Activated CD8-positive, alpha-beta memory T cell treated with anti-CD3 and anti-CD28 coated beads, Interleukin-2, amount 50 U/mL, for 24 hours (primary cell): ENCODE results near the gene ALK.

ENCODE experiments used
- DNase-seq: peaks from one replicate; pipeline ENCODE4 v3.0.0-alpha.2; 2020; ENCODE audit errors: extremely low read depth

The ALK gene

DNA sequence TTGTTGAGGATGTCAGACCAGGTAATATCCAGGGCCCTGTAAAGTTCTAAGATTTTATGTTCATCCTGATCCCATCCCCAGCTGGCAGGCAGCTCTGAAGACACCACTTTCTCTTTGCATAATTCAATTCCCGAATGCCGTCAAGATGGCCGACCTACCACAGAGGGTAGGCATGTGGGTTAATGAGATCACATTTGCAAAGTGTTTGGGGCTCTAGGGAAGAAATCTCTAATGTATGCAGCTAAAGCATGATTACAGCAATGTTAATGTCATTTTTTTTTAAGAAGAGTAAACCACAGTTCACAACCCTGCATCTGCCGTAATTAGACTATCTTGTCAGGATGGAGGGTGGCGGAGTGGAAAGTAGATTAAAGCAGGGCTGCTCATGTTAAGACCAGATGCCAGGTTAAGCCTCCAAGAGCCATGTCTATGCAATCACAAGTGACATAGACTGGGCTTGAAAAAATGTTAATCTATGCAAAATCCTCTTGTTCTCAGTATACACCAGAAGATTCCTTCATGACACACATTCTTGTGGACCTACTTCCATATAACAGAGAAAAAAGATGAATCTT, 131.4 kb downstream of the ALK start:
- no peak for DNase-seq

DNA sequence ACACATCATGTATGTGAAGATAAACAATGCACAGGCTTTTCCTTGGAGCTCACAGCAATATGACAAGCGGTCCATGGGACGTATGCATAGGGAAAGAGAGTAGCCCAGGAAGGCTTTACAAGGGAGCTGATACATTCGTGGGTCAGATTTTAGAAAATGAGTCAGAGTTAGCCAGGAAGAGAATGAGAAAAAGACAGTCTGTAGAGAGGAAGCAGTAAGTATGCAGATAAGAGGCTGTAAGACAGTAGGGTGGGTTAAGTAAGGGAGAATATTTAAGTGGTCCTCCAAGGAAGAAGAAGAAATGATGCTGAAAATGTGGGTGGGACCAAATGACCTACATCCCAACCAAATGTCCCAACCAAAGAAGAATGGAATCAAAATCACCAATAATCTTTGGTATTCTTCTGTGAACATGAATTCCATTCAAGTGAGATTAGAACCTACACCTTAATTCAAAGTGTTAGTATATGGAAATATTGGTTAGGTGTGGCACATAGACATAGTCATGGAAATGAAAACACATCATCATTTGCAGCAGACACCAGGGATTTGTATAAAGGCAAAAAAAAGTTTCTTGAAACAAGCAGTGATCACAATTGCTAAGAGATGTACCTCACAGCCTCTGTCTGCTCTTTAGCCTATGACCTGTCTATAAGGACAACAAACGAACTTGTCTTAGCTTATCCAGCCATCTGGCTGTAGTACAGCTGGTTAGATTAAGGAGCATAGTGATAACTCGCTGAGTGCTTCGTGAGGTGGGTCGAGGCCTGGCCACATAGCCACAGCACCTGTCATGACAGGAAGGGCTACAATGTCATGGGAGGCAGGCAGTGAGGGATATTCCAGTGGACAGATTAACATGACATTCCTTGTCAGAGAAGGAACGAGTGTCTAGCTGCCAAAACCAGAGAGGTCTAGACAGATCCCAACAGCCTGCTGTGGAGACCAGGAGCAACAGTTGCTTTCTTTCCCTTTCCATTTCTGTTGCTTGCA, 133.6 kb downstream of the ALK start:
- DNase-seq: no peak

DNA sequence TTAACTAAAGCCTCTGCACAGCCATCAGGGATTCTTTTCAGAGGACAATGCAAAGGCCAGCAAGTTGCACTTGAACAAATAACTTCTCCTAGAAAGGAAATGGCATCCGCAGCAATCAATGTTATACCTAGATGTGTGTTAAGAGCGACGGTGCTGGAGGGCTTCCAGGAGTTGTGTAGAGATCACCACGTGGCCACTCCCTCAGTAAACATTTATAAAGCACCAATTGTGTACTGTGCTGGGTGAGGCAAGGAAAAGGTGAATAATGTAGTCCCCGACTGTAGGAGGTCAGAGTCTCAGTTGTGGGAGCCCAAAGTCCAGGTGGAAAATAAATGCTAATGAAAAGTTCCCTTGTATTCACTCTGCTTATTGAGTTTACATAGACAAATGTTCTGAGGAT, 135.0 kb downstream of the ALK start:
- DNase-seq: no peak

DNA sequence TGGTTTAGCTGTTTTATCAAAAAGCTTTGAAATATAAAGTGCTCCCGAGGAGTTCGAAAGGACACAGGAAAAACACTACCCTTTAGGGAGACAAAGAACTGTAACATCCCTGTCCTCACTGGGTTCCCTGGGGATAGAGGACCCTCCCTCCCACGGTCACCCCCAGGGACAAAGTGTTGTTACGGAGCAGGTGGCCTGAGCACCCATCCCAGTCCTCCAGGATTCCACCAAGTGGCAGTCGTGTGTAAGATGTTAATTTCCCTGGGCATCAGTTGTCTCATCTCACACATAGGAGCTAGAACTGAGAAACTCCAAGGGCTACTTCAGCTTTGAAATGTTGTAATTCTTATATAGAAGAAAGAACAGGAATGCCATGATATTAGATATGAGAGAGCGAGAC, 137.7 kb downstream of the ALK start:
- no peak for DNase-seq

DNA sequence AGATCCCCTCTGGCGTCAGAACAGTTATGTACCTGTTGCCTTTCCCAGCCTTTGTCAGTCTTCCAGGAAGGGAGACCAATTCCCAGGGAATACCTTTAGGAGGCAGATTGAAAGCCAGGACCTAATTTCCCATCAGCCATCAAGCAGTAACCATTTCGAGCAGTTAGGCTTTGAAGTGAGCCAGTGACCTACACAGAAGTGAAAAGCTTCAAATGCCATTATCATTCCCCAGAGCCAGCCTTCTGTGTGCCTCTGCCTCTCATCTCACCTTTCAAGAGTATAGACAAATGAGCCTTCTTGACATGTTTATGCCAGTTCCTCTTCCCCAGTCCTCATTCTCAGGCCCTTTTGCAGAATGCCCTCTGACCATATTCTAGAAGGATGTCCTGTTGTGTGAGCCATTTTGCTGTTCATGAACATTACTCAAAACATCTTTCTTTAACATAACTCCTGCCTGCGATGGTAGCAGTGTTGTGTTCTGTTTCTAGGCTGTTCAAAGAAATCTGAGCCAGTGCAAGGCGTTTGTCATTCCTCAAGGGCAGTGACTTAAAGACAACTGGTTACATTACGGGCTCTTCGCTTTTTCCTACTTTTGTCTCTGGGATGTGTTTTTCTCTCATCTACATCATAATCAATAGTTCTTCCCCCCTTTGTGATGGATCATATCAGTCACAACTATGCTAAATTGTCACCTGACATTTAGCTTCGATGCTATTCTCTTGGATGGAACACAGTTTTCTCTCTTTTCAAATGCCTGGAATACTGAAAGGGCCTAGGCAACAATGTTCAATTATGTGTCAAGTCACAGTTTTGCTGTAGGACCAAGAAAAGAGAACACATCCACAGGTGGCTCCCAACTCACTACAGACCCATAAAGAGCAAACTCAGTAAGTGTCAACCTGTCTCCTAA, 138.6 kb downstream of the ALK start:
- no peak for DNase-seq

DNA sequence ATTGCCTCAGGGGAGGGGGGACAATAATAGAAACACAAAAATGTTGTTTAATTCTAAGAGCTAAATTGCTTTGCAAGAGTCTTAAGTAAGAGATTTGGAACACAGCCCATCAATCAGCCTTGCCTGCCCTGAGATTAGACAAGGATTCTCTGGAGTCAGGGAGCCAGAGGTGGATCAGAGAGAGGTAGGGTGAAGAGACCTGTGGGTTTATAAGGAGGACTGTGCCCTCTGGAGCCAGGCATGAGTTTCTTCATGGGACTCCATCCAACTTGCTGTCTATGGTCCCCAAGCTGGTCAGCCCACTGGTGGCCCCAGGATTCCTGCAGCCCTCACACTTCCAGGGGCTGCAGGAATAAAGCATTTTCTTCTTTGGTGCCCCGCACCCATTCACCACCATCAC, 139.3 kb downstream of the ALK start:
- DNase-seq: no peak

DNA sequence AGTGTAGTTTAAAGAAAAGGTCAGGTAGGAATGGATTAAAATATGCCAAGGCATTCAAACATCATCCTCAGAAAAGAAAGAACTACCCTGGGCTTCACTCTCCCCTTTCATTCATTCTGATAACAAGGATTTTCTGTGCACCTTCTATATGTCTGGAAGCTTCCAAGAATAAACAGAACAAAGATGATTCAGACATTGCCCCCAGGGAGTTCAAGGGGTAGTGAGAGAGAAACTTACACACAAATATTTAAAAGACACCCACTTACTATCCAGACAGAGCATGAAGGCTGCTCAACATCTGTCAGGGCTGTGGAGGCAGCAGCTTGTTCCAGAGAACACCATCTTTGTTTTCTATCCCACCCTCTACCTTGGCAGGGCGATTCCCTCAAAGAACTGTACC, 140.5 kb downstream of the ALK start:
- no peak for DNase-seq

DNA sequence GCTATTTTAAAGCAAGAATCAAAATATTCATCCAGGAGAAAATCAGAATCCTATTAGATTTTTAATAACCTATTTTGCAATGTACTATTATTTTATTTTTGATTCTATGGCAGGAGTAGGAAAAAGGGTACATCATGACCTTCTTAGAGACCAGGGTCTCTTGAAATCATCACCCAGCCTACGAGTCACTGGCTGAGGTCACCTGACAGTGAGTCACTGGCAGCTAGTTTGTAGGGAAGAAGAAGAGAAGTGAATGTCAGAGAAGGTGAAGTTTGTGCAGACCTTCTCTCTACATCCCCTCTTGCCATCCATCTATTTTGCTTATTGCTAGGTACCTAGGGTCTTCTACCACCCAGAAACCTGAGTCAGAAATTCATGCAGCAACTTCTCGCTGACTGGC, 144.2 kb downstream of the ALK start:
- DNase-seq: no peak

DNA sequence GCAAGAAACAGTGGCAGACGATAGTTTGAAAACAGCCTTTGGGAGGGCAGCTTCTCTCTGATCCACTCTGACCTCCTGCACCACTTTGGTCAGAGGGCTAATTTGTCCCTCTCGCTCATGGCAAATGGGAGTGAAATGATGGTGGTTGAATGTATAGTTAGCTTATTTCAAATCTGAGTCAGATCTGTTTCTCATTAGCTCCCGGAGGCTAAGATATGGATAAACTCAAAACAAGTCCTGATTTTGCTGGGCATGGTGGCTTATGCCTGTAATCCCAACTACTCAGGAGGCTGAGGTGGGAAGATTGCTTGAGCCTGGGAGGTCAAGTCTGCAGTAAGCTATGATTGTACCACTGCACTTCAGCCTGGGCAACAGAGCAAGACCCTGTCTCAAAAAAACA, 145.0 kb downstream of the ALK start:
- DNase-seq: no peak

DNA sequence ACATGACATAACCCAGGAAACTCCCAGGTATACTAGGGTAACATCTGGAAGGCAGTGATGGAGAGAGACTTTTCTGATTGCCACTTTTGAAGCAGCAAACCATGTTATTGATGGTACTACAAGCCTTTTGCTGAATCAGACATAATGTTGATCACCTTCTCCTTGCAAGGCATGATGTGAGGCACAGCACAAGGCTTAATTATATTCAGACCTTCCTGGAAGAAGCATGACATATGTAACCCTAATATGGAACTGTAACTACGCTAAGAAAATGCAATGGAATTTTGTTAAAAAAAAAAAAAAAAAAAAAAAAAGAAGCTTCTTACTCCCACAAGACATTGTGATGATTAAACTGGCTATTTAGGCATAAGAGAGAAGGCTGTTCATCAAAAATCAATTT, 145.4 kb downstream of the ALK start:
- no peak for DNase-seq

DNA sequence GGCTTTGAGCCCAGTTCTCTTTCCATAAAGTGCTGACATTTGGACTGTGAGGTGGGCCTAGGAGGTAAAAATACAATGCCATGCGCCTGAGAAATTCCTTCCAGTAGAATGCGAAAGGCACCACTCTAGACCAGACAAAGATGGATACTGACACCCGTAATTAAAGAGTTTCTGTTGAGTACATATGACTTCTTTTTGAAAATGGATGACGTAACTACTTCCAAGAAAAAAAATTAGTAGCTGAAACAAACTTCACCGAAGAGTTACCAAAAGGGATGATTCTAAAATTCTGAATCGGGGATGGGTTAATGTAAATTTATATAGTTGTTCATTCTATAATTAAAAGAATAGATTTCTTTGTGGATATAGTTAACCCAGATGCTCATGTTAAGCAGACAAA, 146.8 kb downstream of the ALK start:
- no peak for DNase-seq

DNA sequence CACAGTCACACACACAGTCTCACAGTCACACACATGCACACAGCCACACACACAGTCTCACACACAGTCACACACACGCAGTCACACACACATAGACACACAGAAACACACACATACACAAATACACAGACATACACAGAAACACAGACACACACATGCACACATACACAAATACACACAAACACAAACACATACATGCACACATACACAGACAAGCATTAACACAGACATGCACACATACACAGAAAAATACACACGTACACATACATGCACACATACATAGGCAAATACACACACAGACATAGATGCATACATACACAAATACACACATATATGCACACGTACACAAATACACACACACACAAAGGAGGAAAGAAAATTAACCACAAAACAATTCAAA, 150.5 kb downstream of the ALK start:
- no peak for DNase-seq

DNA sequence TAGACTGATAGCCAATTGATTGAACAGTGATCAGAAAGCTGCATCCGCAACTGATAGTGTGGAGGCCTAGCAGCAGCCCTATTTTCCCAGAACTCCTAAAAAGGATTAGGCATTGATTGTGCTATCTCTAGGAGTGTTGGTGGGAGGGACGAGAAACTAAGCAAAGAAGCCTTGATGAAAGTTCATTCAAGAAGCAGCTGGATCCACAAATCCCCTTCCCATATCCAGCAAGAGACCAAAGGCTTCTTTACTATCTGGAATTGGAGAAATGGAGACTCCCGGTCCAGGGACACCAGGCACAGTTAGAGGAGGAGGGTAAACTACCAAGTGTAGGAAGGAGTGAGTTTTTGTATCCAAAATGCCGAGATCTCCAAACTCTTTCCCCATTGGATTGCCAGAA, 151.5 kb downstream of the ALK start:
- DNase-seq: no peak

DNA sequence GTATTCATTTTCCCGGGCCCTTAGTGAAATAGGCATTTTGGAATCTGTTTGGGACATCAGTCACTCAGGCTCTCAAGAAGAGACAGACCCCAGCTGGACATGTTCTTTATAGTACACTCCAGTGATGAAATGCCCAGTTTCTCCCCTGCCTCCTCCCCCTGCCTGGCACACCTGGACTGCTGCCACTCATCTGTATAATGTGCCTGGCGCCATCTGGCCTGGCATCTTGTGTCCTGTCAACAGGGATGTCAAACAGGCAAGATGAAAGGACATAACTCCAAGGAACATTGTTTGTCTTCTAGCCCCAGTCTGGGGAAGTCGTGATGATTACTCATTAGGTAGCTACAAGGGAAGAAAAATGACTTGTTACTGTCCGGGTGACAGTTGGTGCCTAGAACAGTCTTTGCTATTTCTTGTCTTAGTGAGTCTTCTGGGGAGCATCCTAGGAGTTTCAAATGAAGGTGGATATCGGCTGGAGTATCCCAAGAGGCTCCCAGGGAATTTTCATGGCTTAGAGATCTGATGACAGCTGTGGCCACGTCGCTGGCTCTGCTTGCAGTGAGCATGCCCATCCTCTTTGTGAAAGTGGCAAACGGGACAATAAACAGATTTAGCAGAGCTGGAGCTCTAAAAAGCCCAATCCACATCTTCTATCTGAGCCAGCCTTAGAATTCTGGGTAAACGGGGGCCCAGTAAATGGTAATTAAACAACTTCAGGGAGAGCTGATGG, 153.6 kb downstream of the ALK start:
- DNase-seq: no peak

DNA sequence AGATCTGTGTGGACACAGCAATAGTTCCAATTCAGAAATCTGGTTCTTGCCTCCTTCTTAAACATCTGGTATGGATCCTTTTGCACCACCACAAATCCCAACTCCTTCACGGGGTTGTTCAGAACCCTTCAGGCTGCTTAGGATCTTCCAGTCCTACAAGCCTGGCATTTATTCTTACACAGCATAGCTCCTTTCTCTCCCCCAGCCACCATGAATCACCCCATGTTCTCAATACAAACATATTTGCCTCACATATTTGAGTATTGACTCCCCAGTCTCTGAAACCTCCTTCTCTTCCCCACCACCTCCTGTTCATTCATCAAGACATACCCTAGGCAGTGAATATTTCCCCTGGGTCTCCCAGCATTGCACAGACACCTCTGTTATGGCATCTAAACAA, 155.2 kb downstream of the ALK start:
- DNase-seq: no peak

DNA sequence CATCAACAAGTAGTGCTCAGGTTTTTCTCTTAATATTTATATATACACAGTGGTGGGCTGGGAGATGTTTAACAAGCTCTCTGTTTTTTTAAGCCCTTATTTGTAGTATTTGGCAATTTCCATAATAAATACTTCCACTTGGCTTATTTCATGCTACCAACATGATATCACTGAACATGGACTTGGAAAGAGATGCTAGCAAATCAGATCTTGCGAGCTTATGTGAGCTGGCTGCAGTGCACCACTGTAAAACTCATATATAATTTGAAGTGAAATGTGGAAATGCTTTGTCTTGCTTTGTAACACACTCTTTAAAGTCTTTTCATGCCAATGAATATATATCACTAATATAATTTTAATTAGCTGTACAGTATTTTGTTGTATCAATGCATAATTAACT, 155.7 kb downstream of the ALK start:
- DNase-seq: no peak

DNA sequence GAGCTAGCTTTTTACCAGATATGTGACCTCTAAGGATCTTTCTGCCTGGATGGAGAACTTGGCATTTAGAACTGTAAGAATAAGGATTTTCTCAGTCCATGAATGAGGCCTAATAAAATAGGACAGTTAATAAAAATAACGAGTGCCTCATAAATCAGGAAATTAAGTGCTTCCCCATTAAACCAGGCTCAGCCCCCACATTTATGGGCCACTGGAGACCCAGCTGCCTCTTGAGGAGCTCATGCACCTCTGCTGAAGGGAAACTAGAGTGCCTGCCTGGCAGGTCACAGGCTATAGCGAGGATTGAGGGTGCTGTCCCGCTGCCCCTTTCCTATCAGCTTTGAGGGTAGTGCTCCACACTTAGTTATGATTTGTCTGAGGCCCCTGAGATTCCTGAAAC, 158.0 kb downstream of the ALK start:
- DNase-seq: no peak

DNA sequence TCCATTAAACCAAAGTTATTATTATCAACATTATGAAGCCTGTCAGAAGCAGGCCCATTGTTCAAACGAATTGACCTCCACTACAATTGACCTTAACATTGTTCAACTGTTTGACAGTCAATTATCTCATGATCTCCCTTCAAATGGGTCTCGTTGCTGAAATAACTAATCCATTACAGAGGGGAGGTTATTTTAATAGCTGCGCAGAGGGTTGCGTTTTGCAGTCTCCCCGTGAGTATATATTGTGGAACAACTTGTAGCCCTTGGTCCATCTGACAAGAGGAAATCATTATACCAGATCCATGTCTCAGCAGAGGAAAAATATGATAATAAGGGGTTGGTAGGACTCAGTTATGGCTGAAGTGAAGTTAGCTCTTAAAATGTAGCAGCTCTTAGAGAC, 159.1 kb downstream of the ALK start:
- DNase-seq: no peak

DNA sequence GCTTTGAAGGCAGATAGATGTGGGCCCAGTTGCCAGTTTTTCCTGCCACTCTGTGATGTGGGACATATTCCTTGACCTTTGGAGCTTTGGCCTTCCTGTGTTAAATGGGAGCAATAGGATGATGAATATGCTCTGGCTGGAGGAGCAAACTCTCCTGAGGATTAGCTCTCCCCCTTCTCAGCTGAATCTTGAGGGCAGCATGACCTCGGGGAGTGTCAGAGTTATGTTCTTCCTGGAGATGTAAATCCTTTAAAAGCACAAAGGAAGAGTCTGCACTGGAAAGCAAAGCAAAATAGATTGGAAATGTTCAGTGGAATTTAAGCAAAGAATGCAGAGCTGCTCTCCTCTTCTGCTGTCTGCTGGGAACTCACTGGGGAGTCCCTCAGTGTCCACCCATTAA, 160.1 kb downstream of the ALK start:
- no peak for DNase-seq

DNA sequence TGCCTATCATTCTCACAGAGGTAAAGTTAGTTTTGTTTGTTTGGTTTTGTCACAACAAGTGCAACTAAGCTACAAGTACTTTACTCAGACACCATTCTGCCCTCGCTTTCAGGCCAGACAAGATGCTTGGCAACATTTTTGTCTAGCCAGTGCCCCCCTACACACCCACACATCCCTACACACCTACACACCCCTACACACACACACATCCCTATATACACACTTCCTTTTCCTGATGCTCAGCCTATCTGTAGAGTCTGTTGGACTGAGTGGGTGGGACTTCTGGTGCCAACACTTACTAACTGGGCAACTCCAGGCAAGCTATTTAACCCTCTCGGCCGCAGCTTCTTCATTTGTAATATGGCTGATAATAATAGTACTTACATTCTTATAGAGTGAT, 161.4 kb downstream of the ALK start:
- no peak for DNase-seq

DNA sequence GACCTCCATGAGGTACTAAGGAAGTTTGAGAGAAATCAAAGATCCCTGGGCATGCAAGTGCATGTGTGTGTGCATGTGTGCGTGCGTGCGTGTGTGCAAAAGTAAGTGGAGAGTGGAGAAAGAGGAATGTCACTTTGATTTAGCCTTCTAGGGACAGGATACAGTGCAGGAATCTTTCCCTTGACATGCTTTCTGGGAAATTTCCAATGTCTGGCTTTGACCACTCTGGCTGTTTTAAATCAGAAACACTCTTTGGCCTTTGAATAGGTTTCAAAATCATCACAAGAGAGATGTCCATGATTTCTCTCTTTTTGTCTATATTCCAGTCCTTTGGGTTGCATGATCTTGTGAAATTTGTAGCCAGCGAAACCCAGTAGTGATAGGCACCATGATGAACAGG, 162.0 kb downstream of the ALK start:
- no peak for DNase-seq

DNA sequence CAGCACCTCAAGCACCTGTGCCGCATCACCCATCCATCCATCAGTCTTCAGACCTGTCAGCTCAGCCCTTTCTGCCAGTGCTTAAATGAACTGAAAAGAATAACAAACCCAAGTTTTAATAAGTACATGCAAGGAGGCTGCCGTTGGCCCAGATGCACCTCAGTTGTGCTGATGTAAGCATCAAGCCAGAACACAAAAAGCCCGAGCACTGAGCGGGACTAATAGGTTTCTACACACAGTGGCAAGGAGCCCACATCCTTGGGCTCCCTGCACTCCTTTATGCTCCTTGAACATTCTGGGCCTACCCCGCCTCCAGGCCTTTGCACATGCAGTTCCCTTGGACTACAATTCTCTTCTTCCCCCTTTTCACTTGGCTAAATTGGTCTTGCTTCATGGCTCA, 165.6 kb downstream of the ALK start:
- no peak for DNase-seq
